Fibroblast of mammary gland (primary cell): ENCODE measurements around the gene ARL5C.
"Not testable (repeated sequence)": the region's sequence is repeated elsewhere in the genome, so short reads cannot be mapped to it uniquely, and the experiment has no call there.

Experiments used
- DNase-seq: peaks from one replicate; pipeline ENCODE4 v3.0.0-alpha.2; 2010; ENCODE audit warnings: low read depth
- H3K4me3 ChIP-seq: 2 replicates; pipeline ENCODE4 v1.5.1; 2011; ENCODE audit warnings: low read depth, mild to moderate bottlenecking, low read length, moderate library complexity; ENCODE audit not compliant: control insufficient read depth
- TF ChIP-seq, protein P1 (sequence below): conservative IDR thresholded peaks from 2 replicates; pipeline ENCODE4 v1.5.1; 2011; ENCODE audit warnings: low read depth, low read length, inconsistent platforms; ENCODE audit not compliant: control insufficient read depth, insufficient read depth

The ARL5C gene

DNA sequence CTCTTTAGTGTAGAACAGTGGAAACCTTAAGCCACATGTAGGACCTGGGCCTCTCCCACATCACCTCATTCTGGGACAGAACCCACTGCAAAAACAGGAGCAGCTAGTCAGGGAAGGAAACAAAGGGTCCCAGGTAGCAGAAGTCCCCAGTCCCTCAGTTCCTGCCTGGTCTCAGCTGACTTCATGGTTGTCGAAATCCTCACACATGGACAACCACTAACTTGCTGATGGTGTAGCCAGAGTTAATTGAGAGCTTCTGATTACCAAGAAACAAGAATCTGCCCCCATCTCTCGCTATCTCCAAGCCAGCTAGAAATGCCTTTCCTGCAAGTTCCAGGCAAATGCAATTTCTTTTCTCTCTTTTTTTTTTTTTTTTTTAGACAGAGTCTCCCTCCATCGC lies 3.6 kb upstream of the ARL5C start:
- no peak overlapping the region for H3K4me3 ChIP-seq
- no peak for DNase-seq
- TF ChIP-seq, protein P1, sequence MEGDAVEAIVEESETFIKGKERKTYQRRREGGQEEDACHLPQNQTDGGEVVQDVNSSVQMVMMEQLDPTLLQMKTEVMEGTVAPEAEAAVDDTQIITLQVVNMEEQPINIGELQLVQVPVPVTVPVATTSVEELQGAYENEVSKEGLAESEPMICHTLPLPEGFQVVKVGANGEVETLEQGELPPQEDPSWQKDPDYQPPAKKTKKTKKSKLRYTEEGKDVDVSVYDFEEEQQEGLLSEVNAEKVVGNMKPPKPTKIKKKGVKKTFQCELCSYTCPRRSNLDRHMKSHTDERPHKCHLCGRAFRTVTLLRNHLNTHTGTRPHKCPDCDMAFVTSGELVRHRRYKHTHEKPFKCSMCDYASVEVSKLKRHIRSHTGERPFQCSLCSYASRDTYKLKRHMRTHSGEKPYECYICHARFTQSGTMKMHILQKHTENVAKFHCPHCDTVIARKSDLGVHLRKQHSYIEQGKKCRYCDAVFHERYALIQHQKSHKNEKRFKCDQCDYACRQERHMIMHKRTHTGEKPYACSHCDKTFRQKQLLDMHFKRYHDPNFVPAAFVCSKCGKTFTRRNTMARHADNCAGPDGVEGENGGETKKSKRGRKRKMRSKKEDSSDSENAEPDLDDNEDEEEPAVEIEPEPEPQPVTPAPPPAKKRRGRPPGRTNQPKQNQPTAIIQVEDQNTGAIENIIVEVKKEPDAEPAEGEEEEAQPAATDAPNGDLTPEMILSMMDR, result no peak

DNA sequence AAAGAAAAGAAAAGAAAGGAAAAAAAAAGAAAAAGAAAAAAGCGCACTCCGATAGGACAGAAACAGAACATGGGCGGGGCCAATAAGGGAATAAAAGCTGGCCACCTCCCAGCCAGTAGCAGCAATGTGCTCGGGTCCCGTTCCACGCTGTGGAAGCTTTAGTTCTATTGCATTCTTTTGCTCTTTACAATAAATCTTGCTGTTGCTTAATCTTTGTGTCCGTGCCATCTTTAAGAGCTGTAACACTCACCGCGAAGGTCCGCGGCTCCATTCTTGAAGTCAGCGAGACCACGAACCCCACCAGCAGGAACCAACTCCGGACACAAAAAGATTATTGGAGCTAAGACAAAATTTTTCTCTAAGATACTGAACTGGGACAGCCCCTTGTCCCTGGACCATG lies 3.1 kb upstream of the ARL5C start:
- no peak overlapping the region for H3K4me3 ChIP-seq
- no peak for DNase-seq
- TF ChIP-seq, protein P1, result no peak

DNA sequence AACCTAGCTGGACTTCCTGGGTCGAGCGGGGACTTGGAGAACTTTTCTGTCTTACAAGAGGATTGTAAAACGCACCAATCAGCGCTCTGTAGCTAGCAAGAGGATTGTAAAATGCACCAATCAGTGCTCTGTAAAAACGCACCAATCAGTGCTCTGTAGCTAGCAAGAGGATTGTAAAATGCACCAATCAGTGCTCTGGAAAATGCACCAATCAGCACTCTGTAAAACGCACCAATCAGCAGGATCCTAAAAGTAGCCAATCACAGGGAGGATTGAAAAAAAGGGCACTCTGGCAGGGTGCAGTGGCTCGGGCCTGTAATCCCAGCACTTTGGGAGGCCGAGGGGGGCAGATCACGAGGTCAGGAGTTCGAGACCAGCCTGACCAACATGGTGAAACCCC lies 2.5 kb upstream of the ARL5C start:
- not testable (repeated sequence) for DNase-seq, H3K4me3 ChIP-seq

DNA sequence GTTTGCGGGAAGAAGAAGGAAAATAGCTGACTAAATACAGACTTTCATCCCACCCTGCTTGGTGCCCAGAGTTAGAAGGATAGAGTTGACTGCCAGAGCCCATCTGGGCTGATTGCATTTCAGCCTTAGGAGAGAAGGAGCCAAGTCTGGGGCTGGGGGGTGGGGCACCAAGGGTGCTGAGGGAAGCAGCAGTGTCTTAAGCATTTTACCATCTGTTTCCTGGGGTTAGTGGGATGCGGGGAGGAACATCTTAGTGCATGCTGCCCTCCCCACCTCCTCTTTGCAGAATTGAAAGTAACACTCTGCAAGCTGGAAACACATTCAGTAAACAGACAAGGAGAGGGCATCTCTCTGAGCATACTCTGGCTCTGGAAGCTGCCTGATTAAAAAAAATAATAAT lies 1.5 kb upstream of the ARL5C start:
- H3K4me3 ChIP-seq, result no peak overlapping the region
- TF ChIP-seq, protein P1, result no peak
- no peak for DNase-seq

DNA sequence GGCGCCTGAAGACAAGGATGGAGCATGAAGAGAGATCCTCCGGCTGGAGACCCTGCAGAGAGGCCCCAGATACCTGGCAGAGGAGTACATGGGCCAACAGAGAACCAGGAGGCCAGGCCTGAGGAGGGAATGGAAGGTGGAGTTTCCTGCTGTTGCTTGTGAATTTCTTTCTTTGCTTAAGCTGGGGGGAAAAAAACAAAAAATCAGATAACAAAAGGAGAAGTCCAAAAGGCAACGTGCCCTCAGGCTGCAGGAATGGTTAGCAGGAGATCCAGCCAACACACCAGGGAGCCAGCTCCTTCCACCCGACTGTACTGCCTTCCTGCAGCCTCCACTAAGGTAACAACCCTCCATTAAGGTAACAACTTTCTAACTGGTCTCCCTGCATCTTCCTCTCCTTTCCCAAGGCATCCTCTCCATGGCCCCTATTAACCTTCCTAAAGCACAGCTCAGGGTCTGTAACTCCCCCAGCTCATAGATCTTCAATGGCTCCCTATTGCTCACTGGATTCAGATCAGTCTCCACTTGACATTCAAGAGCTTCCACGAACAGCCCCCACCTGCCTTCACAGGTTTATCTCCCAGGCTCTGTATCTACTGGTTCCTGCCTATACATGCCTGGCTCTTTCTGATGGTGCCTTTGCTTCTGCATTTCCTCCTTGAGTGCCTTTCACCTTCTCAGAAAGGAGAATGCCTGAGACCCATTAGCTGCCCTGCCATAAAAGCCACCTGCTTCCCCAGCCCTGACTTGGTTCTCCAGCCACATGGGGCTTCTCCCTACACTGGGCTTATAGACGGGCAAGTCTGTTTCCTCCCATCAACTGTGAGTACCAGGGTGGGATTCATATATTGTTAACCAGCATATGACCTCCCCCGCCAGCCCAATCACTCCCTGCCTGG lies 725 bp upstream of the ARL5C start:
- TF ChIP-seq, protein P1, result no peak
- DNase-seq, result no peak

DNA sequence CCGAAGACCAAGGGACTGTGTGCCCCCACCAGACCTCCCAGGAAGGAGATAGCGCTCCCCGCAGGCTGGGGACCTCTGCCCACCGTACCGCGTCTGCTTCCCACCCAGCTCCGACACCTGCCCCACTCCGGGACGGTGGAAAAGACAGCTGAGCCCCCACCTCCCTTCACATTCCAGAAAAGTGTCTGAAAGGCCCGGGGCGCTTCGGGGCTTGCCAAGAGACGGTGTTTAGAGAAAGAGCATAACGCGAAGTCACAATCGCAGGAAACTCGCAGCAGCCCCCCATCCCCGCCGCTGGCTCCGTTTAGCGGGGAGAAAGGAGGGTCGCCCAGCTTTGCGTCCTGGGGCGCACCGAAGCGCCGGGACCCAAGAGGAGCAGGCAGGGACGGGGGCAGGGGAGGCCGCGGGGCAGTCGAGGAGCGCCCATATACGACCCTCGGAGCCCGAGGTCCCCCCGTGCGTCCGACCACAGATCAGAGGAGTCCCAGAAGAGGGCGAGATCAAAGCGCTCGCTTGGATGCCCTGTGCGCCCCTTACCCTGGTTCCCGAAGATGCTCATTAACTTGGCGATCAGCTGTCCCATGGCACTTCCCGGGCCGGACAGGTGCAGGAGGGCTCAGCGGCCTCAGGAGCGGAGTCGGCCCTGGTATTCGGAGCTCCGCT lies 652 bp downstream of the ARL5C start:
- DNase-seq, result no peak
- H3K4me3 ChIP-seq, result peak overlapping the region; percentile 57
- TF ChIP-seq, protein P1, result no peak

More for the DNA sequence above, 725 bp upstream of the ARL5C start:
- no peak overlapping the region for H3K4me3 ChIP-seq

DNA sequence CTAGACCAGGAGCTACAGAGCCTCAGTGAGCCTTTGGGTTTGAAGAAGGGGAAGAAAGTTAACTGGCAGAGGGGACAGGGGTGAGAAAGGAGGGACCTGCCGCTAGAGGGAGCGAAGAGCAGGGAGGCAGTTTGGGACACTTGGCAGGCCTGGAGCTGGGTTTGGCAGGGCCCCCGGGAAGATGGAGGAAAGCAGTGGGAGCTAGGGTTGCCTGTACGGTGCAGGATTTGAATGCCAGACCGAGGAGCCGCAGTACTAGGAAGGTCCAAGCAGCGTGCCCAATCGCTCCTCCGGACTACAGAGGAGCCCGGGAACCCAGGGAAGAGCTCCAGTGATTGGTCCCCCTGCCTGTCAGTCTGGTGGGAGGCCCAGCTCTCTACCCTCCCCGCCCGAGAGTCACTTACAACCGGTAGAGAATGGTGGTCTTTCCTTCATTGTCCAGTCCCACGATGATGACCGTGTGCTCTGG lies 1.3 kb downstream of the ARL5C start:
- TF ChIP-seq, protein P1, result peak; percentile 89
- DNase-seq, result peak; percentile 96

More for the DNA sequence above, 1.3 kb downstream of the ARL5C start:
- H3K4me3 ChIP-seq, result peak overlapping the region; percentile 57
